NT2/D1 (cell line): ENCODE results near the gene ACBD7.

Experiments
- DNase-seq: peaks from one replicate; pipeline ENCODE4 v3.0.0-alpha.2; 2011; ENCODE audit warnings: low read depth, low spot score
- H3K27me3 ChIP-seq: 2 replicates; pipeline ENCODE4 v1.6.0; 2011; ENCODE audit warnings: mild to moderate bottlenecking; ENCODE audit not compliant: insufficient read length, insufficient read depth
- H3K36me3 ChIP-seq: 2 replicates; pipeline ENCODE4 v1.6.1; 2011; ENCODE audit warnings: mild to moderate bottlenecking, low read length, mixed read lengths; ENCODE audit not compliant: insufficient read depth, insufficient read length
- H3K4me1 ChIP-seq: 2 replicates; pipeline ENCODE4 v1.5.1; 2011; ENCODE audit not compliant: insufficient read depth, insufficient read length
- H3K4me3 ChIP-seq: 2 replicates; pipeline ENCODE4 v1.5.1; 2011; ENCODE audit warnings: low read depth; ENCODE audit not compliant: insufficient read length
- H3K9ac ChIP-seq: 2 replicates; pipeline ENCODE4 v1.6.0; 2011; ENCODE audit warnings: low read depth; ENCODE audit not compliant: insufficient read length
- H3K9me3 ChIP-seq: 2 replicates; pipeline ENCODE4 v1.5.1; 2011; ENCODE audit warnings: mild to moderate bottlenecking, low read length; ENCODE audit not compliant: insufficient read depth
- SUZ12 ChIP-seq: IDR thresholded peaks from 2 replicates; pipeline ENCODE4 v1.6.1; 2011; ENCODE audit not compliant: insufficient read length, insufficient read depth; ENCODE audit errors: extremely low read depth
- YY1 ChIP-seq: IDR thresholded peaks from 2 replicates; pipeline ENCODE4 v1.6.1; 2011; ENCODE audit not compliant: insufficient read length, insufficient read depth
- ZNF274 ChIP-seq: IDR thresholded peaks from 2 replicates; pipeline ENCODE4 v1.6.1; 2011; ENCODE audit warnings: mild to moderate bottlenecking, low read depth, low read length

Gene ACBD7

GRCh38 chr10:15123749-15124184 is 35.2 kb upstream of the ACBD7 start:
- no peak for DNase-seq
- no peak for TF ChIP-seq SUZ12
- no peak for TF ChIP-seq ZNF274
- TF ChIP-seq YY1, result no peak
- no peaks in the 10 kb centered on the region for H3K27me3 ChIP-seq
- H3K4me3 ChIP-seq, result no peak overlapping the region
- peaks cover 33% of the 10 kb centered on the region for H3K36me3 ChIP-seq
- H3K9ac ChIP-seq, result no peak overlapping the region
- no peaks in the 10 kb centered on the region for H3K4me1 ChIP-seq
- H3K9me3 ChIP-seq, result no peaks in the 10 kb centered on the region

GRCh38 chr10:15122477-15123030 is 34.0 kb upstream of the ACBD7 start:
- Histone ChIP-seq H3K9ac (no peak overlapping the region), H3K9me3 (no peaks in the 10 kb centered on the region), H3K4me1 (no peaks in the 10 kb centered on the region), H3K27me3 (no peaks in the 10 kb centered on the region), H3K36me3 (peaks cover 36% of the 10 kb centered on the region), H3K4me3 (no peak overlapping the region)
- DNase-seq, result no peak
- TF ChIP-seq YY1 (no peak), SUZ12 (no peak), ZNF274 (no peak)

- H3K4me1 ChIP-seq, result no peaks in the 10 kb centered on the region
- no peak overlapping the region for H3K9ac ChIP-seq
- no peak for DNase-seq
- no peaks in the 10 kb centered on the region for H3K27me3 ChIP-seq
- no peaks in the 10 kb centered on the region; the same call in 1 of the 2 replicates for H3K9me3 ChIP-seq
- TF ChIP-seq ZNF274 (no peak), YY1 (no peak), SUZ12 (no peak)
- peaks cover 36% of the 10 kb centered on the region for H3K36me3 ChIP-seq
- H3K4me3 ChIP-seq, result no peak overlapping the region
Measured at GRCh38 chr10:15121707-15122106, 33.1 kb upstream of the ACBD7 start.

GRCh38 chr10:15120523-15120922 is 31.9 kb upstream of the ACBD7 start:
- Histone ChIP-seq H3K9ac (no peak overlapping the region), H3K4me3 (no peak overlapping the region), H3K27me3 (no peaks in the 10 kb centered on the region), H3K9me3 (no peaks in the 10 kb centered on the region; the same call in 1 of the 2 replicates), H3K36me3 (peaks cover 32% of the 10 kb centered on the region), H3K4me1 (no peaks in the 10 kb centered on the region)
- DNase-seq, result no peak
- TF ChIP-seq SUZ12 (no peak), YY1 (no peak), ZNF274 (no peak)

GRCh38 chr10:15118615-15119014 is 30.0 kb upstream of the ACBD7 start:
- Histone ChIP-seq H3K4me3 (no peak overlapping the region), H3K9ac (no peak overlapping the region), H3K27me3 (no peaks in the 10 kb centered on the region), H3K36me3 (peaks cover 29% of the 10 kb centered on the region), H3K4me1 (no peaks in the 10 kb centered on the region), H3K9me3 (no peaks in the 10 kb centered on the region; the same call in 1 of the 2 replicates)
- TF ChIP-seq ZNF274, result no peak
- TF ChIP-seq YY1, result no peak
- TF ChIP-seq SUZ12, result no peak
- no peak for DNase-seq

GRCh38 chr10:15116225-15116624 is 27.6 kb upstream of the ACBD7 start:
- TF ChIP-seq YY1, result no peak
- no peak for TF ChIP-seq SUZ12
- TF ChIP-seq ZNF274, result no peak
- Histone ChIP-seq H3K36me3 (peaks cover 39% of the 10 kb centered on the region), H3K4me3 (no peak overlapping the region)

GRCh38 chr10:15113766-15114165 is 25.2 kb upstream of the ACBD7 start:
- Histone ChIP-seq H3K4me1 (no peaks in the 10 kb centered on the region), H3K27me3 (no peaks in the 10 kb centered on the region), H3K9me3 (no peaks in the 10 kb centered on the region; the same call in 1 of the 2 replicates), H3K4me3 (no peak overlapping the region), H3K9ac (no peak overlapping the region), H3K36me3 (peaks cover 30% of the 10 kb centered on the region)
- TF ChIP-seq YY1 (no peak), SUZ12 (no peak), ZNF274 (no peak)
- no peak for DNase-seq

More at GRCh38 chr10:15116225-15116624, 27.6 kb upstream of the ACBD7 start:
- Histone ChIP-seq H3K9ac (no peak overlapping the region), H3K9me3 (no peaks in the 10 kb centered on the region; the same call in 1 of the 2 replicates), H3K4me1 (no peaks in the 10 kb centered on the region), H3K27me3 (no peaks in the 10 kb centered on the region)
- no peak for DNase-seq
